ENCODE results near the gene STAB2. TPM values are rescaled to one million over a fixed set of nuclear protein-coding genes. Genes with fewer than 3 reads are reported as not detected.
A peak's percentile ranks its signal among the peaks of the same experiment; 100 is the strongest.

Gene STAB2
- total RNA-seq, 1 experiment from 2014 or later, result not detected

GRCh38 chr12:103783744-103784664, 196.9 kb downstream of the STAB2 start:
- H3K4me2 ChIP-seq (ENCODE audit: low read length), result no peak overlapping the region
- H3K9ac ChIP-seq (ENCODE audit: low read length), result no peak overlapping the region
- H3K4me3 ChIP-seq (replicated peaks in 1 of 2; ENCODE audit: low read depth in 1 of 2, low read length in 2 of 2), result no peak overlapping the region
- H3K36me3 ChIP-seq (ENCODE audit: control insufficient read depth in 1 of 2, insufficient read depth in 2 of 2, low read length in 2 of 2), result peaks cover 8 to 53% of the 10 kb centered on the region in 2 experiments
- H3K4me1 ChIP-seq (ENCODE audit: control insufficient read depth in 1 of 2, insufficient read depth in 2 of 2, low read length in 2 of 2), result peaks cover 4 to 9% of the 10 kb centered on the region in 2 experiments; a peak in 2 of 4 replicates
- ChIA-PET RAD21 (ENCODE audit: low non-redundant PET in 1 of 2, low total read pairs in 2 of 2, uncharacterized antibody in 2 of 2, unreplicated experiment in 2 of 2) (interaction anchor here in 1 of 2 experiments (0.7 kb wide), 1 partner anchor 19 kb away, joined by 3 read pairs; no protein-coding TSS in a partner anchor), POLR2A (no interaction called here), CTCF (no interaction called here)
- ATAC-seq, result peak; percentile 34; the same call in 1 of the 2 replicates
- no peak for DNase-seq (ENCODE audit: low read depth, low spot score)
- peak; percentile 46; the same call in 1 of the 2 replicates for TF ChIP-seq RAD21 (IDR thresholded peaks at IDR 0.05; ENCODE audit: low read depth)
- TF ChIP-seq CTCF (IDR thresholded peaks at IDR 0.05 in 2 of 3, conservative IDR thresholded peaks at IDR 0.05 in 1 of 3; ENCODE audit: borderline replicate concordance in 1 of 3, insufficient read depth in 1 of 3, low read depth in 2 of 3, low read length in 2 of 3), result peak in 1 of 3 experiments; percentile 10; a peak in 2 of 6 replicates
- no peak for TF ChIP-seq TCF7L2 (IDR thresholded peaks at IDR 0.05; ENCODE audit: borderline replicate concordance, extremely low read depth, insufficient read depth, insufficient read length)
- TF ChIP-seq ELF1 (IDR thresholded peaks at IDR 0.05; ENCODE audit: borderline replicate concordance, low read depth), result no peak
- H2AFZ ChIP-seq (ENCODE audit: low read depth, low read length, poor library complexity, severe bottlenecking), result no peak overlapping the region
- BruUV-seq (replicated peaks), result no TSS peak
- H3K27ac ChIP-seq (ENCODE audit: low read depth, low read length), result no peak overlapping the region
- no peaks in the 10 kb centered on the region for H3K79me2 ChIP-seq (ENCODE audit: insufficient read depth, low read length)
- no peaks in the 10 kb centered on the region; the same call in 1 of the 2 replicates for H4K20me1 ChIP-seq (ENCODE audit: insufficient read depth)
- intact Hi-C loops (cut with micrococcal nuclease), result no loop called here
- H3K27me3 ChIP-seq (ENCODE audit: insufficient read depth, low read length), result no peaks in the 10 kb centered on the region
- no peaks in the 10 kb centered on the region for H3K9me2 ChIP-seq (ENCODE audit: insufficient read depth)
- no peaks in the 10 kb centered on the region for H3K9me3 ChIP-seq (ENCODE audit: control insufficient read depth in 1 of 2, insufficient read depth in 1 of 2, low read depth in 1 of 2, low read length in 2 of 2)
